Mammary epithelial cell (primary cell): ENCODE results near the gene TRIM46.

Source experiments
- EZH2 ChIP-seq: IDR thresholded peaks from 2 replicates; pipeline ENCODE4 v1.6.1; 2012; ENCODE audit warnings: low read length, inconsistent platforms, borderline replicate concordance
- TF ChIP-seq, protein P1 (sequence below), 2 donors: IDR thresholded peaks in 1 of 2; conservative IDR thresholded peaks in 1 of 2; 2 replicates each; pipeline ENCODE4 v1.5.1; 2011 to 2012; ENCODE audit warnings: inconsistent platforms in 2 of 2, low read length in 2 of 2, mild to moderate bottlenecking in 2 of 2, control low read depth in 1 of 2, low read depth in 1 of 2; ENCODE audit not compliant: insufficient read depth in 1 of 2; ENCODE audit errors: extremely low read depth in 1 of 2

DNA sequence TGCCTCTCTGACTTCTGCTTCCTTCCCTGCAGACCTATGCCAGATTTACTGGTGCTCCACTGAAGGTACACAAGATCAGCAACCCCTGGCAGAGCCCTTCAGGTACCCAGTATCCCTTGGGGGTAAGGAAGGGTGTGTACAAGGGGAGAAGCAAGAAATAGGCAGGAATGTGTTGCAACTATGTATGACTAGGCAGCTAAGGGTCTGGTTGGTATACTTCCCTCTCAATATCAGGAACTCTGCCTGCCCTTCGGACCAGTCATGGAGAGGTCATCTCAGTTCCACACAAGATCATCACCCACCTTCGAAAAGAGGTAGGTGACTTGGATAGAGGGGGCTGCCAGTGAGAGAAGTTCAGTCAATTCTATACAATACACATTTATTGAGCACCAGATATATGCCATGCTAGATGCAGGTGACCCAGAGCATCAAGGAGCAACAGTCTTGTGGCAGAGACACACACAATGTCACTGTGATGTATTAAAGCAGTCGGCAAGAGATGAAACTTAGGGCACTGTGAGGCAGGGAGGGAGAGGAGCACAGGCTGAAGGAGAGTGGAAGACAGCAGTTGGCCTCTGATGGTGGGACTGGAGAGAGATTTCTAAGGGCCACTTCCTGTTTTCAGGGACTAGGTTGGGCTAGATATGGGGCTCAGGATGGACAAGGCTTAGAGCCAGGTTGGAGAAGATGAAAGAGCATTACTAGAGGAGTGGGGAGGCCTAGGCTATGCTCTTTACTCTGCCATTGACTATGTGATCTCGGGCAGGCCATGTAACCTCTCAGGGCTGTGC is 36.9 kb downstream of the TRIM46 start:
- TF ChIP-seq, protein P1, sequence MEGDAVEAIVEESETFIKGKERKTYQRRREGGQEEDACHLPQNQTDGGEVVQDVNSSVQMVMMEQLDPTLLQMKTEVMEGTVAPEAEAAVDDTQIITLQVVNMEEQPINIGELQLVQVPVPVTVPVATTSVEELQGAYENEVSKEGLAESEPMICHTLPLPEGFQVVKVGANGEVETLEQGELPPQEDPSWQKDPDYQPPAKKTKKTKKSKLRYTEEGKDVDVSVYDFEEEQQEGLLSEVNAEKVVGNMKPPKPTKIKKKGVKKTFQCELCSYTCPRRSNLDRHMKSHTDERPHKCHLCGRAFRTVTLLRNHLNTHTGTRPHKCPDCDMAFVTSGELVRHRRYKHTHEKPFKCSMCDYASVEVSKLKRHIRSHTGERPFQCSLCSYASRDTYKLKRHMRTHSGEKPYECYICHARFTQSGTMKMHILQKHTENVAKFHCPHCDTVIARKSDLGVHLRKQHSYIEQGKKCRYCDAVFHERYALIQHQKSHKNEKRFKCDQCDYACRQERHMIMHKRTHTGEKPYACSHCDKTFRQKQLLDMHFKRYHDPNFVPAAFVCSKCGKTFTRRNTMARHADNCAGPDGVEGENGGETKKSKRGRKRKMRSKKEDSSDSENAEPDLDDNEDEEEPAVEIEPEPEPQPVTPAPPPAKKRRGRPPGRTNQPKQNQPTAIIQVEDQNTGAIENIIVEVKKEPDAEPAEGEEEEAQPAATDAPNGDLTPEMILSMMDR (conservative IDR thresholded peaks at IDR 0.05 in 1 of 2, IDR thresholded peaks at IDR 0.05 in 1 of 2; ENCODE audit: extremely low read depth in 1 of 2, insufficient read depth in 1 of 2, low read depth in 1 of 2, low read length in 2 of 2), result no peak
- TF ChIP-seq EZH2, result no peak
